Neural progenitor cell (in vitro differentiated cells): ENCODE measurements around the gene RREB1.

Experiments
- CTCF ChIP-seq: fragments of 200-600 bp; sonication (generic); IDR thresholded peaks from 2 replicates; pipeline ENCODE4 v1.5.1; 2017; ENCODE audit warnings: antibody characterized with exemption, mild to moderate bottlenecking
- EZH2 ChIP-seq: fragments of 200-600 bp; sonication (generic); IDR thresholded peaks from 2 replicates; pipeline ENCODE4 v1.6.1; 2017; ENCODE audit warnings: antibody characterized with exemption, mild to moderate bottlenecking, moderate library complexity

- TF ChIP-seq CTCF (no peak), EZH2 (no peak)
Measured at GRCh38 chr6:7257521-7258230, 149.9 kb downstream of the RREB1 start.
